Left forelimb (tissue), 1 donor: ENCODE results near the gene WASHC4.
"Not testable (repeated sequence)": the region's sequence is repeated elsewhere in the genome, so short reads cannot be mapped to it uniquely, and the experiment has no call there.

Experiments
- DNase-seq: peaks from one replicate; pipeline ENCODE4 v3.0.0-alpha.2; 2018; ENCODE audit warnings: low spot score

Gene WASHC4

DNA sequence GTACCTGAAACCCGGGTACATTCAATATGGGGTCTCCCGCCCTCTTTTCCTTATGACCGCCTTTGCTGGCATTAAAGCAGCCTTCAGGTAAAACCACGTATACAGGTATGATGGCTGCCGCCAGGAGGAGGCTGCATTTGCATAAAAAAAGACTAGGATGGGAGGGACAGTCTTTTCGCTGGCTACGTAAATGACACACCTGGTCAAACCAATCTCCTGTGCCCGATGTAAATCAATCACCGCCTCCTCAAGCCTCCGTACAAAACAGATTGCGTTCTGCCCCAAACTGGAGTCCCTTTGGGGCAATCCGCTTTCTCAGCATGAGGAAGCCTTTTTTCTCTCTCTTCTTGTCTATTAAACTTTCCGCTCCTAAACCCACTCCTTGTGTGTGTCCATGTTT, 15.2 kb upstream of the WASHC4 start:
- DNase-seq = no peak

GRCh38 chr12:105095338-105095737, 12.2 kb upstream of the WASHC4 start:
- DNase-seq = not testable (repeated sequence)

DNA sequence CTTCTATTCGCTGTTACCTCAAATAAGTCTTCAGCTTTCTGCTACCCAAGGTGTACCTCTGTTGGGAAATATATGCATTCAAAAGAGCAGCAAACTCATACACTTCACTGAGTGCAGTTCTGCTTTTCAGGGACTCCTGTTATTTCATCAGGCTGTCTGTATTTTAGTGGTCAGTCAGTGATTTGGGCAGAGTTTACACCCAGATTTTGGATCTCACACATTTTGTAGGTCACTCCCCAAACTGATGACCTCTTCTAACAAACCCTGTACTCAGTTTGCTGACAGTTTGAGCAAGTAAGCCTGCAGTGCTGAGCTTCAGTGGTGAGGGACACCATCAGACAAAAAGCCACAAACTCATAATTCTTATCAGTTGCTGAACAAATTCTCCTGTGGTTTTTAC, 8.2 kb upstream of the WASHC4 start:
- DNase-seq = no peak

- DNase-seq = no peak
Measured at GRCh38 chr12:105100207-105100985, 7.1 kb upstream of the WASHC4 start.

DNA sequence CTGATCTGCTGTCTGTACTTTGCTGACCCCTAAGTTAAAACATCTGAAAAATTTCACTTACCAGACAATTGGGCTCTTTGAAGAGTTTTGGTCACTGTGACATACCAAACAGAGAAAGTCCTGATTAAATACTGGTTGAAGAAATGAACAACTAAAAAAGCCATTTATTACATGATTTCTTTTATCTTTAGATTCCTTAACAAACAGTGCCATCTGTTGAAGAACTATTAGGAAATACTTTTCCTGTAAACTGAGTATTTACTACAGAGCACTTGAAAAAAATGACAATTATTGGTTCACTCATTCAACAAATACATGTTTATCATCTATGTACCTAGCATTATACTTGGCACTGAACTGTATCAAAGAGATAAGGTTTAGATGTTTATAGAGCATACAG, 6.5 kb upstream of the WASHC4 start:
- no peak for DNase-seq

DNA sequence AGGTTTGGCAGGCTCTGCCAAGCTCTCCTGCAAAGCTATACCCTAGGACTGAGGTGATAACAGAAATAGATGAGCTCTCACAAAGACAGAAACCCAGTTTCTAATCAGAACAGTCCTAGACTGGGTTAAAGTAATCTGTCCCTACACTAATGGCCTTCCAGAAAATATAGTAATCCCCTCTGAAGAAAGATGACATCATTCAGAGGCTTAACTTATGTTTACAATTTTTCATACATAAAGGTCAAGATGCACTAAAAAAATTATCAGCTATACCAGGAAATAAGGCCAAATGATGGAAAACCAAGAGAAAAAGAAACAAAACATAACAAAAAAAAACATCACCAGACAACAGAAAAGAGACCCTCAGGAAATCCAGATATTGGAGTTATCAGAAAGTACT, 4.9 kb upstream of the WASHC4 start:
- no peak for DNase-seq

DNA sequence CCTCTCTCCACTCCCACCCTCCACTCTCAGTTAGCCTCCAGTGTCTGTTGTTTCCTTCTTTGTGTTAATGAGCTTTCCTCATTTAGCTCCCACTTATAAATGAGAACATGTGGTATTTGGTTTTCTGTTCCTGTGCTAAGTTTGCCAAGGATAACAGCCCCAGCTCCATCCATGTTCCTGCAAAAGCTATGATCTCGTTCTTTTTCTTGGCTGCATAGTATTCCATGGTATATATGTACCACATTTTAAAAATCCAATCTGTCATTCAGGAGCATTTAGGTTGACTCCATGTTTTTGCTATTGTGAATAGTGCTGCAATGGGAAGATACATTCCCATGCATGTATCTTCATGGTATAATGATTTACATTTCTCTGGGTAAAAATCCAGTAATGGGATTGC, 2.8 kb upstream of the WASHC4 start:
- DNase-seq = no peak

- DNase-seq = no peak
Measured at GRCh38 chr12:105106621-105107020, 910 bp upstream of the WASHC4 start.

DNA sequence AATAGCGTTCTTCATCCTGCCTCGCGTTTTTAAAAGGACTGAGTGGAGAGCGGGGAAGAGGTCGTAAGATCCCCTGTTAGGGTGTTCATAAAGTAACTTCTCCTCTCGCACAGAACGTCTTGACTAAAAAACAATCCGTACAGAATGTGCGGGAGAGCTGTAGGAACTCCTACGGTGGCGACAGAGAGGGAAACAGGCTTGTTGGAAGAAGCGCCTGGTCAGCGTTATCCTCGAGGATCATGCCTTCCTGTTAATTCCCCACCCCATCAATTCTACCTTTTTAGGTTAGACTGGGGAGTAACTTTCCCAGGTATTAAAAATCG, 399 bp upstream of the WASHC4 start:
- no peak for DNase-seq

- DNase-seq = no peak
Measured at GRCh38 chr12:105109465-105110212, 2.1 kb downstream of the WASHC4 start.

DNA sequence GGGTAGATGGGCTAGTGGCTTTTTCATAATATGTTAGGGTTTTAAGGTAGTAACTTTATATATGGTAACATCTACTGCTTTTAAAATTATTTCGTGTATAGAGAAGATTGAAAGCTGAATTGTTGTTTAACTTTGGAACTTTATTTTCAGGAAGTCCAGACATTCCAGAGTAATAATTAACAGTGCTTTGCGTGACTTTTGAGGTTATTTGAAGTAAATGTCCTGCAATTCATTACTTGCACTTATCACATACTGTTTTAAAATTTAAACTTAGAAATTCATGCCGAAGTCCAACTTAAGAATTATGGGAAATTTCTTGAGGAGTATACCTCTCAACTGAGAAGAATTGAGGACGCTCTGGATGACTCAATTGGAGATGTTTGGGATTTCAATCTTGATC, 3.3 kb downstream of the WASHC4 start:
- DNase-seq = no peak

- no peak for DNase-seq
Measured at GRCh38 chr12:105113094-105113493, 5.6 kb downstream of the WASHC4 start.

DNA sequence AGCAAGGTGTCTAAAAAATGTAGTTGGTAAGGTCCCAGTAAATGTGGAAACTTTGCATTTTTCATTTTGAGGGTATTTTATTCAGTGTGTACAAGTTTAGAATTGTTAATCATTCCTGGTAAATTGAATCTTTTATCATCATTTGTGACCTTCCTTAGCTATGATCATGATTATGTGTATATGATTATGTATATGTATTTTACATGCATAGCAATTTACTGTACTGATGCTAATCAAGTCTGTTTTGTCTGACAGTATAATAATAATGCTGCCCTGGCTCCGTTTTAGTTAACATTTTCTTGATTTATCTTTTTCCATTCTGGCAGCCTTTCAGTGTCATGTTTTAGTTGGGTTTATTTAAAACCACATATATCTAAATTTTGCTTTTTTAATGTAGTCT, 9.4 kb downstream of the WASHC4 start:
- DNase-seq = no peak

DNA sequence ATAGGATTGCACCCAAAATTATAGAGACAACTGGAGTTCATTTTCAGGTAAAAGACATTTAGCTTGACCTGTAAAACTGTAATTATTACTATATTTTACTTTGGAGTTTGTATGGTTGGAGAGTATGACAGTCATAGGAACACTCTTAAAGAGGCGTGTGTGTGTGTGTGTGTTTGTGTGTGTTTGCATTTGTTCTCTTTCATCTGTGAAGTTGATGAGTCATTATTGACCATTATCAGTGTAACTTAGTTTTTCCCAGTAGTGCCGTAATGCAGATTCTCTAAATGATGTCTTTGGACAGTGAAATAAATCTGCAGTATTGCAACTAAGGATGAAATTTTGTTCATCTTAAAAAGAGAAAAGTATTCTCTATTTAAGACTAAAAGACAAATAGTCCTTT, 13.0 kb downstream of the WASHC4 start:
- no peak for DNase-seq

DNA sequence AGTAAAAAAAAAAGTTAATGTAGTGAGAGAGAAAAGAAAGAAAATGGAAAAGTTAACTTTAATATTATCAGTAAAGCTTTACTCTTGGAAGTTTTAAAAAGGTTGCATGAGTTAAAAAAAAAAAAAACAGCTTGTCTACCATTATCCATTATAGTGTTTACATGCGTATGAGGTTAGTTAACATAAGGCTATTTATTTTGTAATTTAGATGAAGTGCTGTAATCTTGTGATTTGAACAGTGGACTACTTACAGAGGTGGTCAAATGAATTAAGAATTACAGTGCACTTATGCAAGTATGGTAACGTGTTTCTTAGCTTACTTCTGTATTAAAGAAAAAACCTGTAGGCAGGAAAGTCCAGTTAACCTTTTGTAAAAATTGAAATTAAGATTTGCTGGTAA, 30.7 kb downstream of the WASHC4 start:
- no peak for DNase-seq

DNA sequence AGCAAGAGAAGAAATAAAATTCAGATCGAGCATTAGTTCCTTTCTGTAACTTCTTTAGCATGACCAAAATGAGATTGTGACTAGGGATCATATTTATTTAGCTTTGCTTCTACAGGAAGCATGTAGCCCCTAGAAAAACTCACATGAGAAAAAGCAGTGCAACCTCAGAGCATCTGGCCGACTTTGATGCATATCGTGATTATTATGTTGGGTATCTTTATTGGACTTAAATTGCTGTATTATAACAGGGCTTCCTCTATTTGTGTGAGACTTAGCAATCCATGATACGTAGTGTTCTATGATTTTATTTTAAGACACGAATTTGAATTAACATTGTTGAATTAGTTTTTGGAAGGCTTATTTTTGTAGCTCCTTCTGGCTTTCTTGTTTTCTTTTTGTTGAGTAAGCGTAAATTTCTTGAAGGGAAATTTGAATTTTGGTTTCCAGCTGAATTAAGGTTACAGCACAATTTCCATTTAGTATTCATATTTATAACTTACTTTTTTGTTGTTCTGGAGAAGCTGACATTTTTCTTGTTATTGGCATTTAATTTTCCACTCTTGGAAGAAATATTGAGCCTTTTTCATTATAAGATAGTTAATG, 33.9 kb downstream of the WASHC4 start:
- DNase-seq = no peak

DNA sequence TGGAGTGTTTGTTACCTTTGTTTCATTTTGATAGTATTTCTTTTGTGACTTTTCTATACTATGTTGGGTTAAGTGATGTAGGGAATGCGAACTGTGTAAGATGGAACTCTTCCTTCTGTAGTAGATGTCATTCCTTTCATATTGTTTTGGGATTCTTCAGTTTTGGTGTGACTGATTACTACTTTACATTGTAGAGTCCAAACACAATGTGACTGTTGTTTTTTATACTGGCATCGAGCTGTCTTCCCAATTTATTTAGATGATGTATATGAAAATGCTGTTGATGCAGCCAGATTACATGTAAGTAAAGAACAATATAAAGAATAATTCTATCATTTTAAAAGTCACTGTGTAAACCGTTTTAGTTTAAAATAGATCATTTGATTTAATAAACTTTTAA, 34.7 kb downstream of the WASHC4 start:
- DNase-seq = no peak

DNA sequence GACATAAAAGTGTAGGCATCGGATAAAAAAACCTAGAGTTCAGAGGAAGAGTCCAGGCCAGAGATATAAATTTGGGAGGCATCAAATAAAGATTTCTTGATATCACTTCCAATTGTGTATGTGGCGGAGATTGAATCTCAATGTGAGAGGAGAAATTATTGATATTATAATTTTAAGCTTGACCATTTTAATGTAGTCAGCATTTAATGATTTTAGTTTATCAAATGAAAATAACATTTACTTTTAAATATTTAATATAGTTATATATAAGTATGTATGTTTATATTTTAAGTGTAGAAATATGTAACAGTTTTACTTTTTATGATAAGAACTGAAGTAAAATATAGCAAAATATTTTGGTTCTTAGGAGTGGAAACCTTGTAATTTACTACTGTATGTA, 48.7 kb downstream of the WASHC4 start:
- no peak for DNase-seq

DNA sequence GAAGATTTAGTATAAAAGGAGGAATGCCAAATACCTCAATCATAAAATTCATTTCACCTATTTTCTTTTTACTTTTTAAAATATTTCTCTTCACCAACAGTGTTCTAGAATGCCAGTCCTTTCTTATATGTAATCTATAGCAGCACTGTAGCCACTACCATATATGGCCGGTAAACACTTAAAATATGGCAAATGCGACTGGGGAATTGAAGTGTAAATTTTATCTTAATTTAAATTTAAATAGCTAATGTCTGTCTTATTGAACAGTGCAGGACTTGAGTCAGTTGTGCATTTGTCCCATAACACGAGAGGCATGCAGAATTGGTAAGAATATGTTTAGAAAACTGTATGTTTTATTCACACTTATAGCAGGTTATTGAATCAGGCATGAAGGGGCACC, 50.1 kb downstream of the WASHC4 start:
- no peak for DNase-seq

GRCh38 chr12:105158876-105159275, 51.3 kb downstream of the WASHC4 start:
- no peak for DNase-seq

DNA sequence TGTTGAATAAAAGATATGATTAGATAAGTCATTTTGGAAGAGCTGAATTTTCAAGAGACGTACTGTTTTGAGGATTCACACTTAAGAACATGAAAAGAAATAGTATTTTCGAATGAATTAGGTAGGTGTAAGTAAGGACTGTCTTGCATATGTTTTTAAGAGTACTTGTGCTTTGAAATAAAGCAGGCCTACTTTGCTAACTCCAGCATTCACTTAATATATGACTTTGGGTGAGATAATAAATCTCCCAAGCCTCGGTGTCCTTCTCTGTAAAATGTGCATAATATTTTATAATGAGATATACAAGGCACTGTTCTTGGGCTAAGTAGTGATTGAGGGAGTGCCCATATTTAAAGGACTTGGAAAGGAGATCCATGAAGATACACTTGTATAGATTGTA, 54.6 kb downstream of the WASHC4 start:
- DNase-seq = no peak

DNA sequence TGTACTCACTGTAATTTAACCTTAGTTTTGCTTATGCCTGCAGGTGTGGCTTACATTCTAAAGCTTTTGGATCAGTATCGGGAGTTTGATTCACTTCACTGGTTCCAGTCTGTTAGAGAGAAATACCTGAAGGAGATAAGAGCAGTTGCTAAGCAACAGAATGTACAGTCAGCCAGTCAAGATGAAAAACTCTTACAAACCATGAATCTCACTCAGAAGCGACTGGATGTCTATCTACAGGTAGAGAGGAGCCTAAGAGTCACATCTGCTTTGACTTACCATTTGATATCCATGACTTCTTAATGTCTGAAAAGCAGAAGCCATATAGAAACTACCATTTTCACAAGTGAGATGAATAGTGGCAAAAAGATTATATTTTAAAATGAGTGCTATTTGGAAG, 56.5 kb downstream of the WASHC4 start:
- no peak for DNase-seq

- DNase-seq = no peak
Measured at GRCh38 chr12:105166736-105167135, 59.2 kb downstream of the WASHC4 start.

DNA sequence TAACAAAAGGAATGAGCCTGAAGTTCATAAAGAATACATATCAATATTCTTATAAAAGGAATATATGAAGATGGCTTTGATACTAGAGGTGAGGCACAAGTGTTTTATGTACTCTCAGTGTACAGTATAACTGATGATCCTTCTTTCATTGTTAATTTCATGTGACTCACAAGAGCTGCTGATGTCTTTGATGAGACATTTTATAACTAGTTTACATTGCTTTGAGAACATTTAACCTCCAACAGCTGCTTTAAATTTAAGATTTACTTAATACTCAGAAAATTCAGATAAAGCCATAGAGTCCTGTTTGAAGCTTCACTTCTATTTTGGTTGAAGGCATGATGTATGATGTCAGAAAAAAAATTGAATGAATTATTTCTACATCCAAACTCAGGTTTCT, 59.8 kb downstream of the WASHC4 start:
- DNase-seq = no peak
